Uterus (tissue), 4 donors: Measurements from ENCODE around the gene CCDC171. TPM values are rescaled to one million over a fixed set of nuclear protein-coding genes. Genes with fewer than 3 reads are reported as not detected.

Experiments used
- DNase-seq, 2 donors: peaks; one replicate each; pipeline ENCODE4 v3.0.0-alpha.2; 2019 to 2020
- H3K27ac ChIP-seq, 2 donors: fragments of 200-600 bp; sonication (generic); 1 replicate in 1 of 2; 2 replicates in 1 of 2; pipeline ENCODE4 v1.5.1; 2016 to 2018
- H3K27me3 ChIP-seq, 2 donors: fragments of 200-600 bp; sonication (generic); one replicate each; pipeline ENCODE4 v1.5.1; 2018 to 2019; ENCODE audit warnings: control low read depth in 1 of 2
- H3K36me3 ChIP-seq, 2 donors: fragments of 200-600 bp; sonication (generic); one replicate each; pipeline ENCODE4 v1.5.1; 2019; ENCODE audit warnings: control low read depth in 1 of 2
- H3K4me1 ChIP-seq, 2 donors: fragments of 200-600 bp; sonication (generic); one replicate each; pipeline ENCODE4 v1.5.1; 2018 to 2019; ENCODE audit warnings: control low read depth in 1 of 2
- H3K4me3 ChIP-seq, 2 donors: fragments of 200-600 bp; sonication (generic); 1 replicate in 1 of 2; 2 replicates in 1 of 2; pipeline ENCODE4 v1.5.1; 2018 to 2019; ENCODE audit warnings: mild to moderate bottlenecking in 1 of 2
- H3K9me3 ChIP-seq, 2 donors: fragments of 200-600 bp; sonication (generic); one replicate each; pipeline ENCODE4 v1.5.1; 2019; ENCODE audit warnings: control low read depth in 1 of 2
- CTCF ChIP-seq, 4 experiments: fragments of 200-600 bp in 2 of 4; fragments of 450-650 bp in 2 of 4; sonication (generic) in 2 of 4; IDR thresholded peaks; one replicate each; pipeline ENCODE4 v1.5.1; 2016 to 2019; ENCODE audit warnings: antibody characterized with exemption in 4 of 4, mild to moderate bottlenecking in 2 of 4, moderate library complexity in 1 of 4
- POLR2A ChIP-seq, 2 donors: fragments of 450-650 bp; IDR thresholded peaks; one replicate each; pipeline ENCODE4 v1.6.1; 2016; ENCODE audit warnings: antibody characterized with exemption in 2 of 2, mild to moderate bottlenecking in 1 of 2, moderate library complexity in 1 of 2
- intact Hi-C: fragments of 100-400 bp; cut with DNase I; formaldehyde crosslinking; loops from one replicate; pipeline ENCODE4 v1.15.1; 2023; ENCODE audit warnings: low total_unique reads
- total RNA-seq, 4 donors: library from RNA; depleted of rRNA in 3 of 4; stranded (reverse); fragments of >200 nt in 3 of 4; gene quantifications; one replicate each; pipeline versions ENCODE4 v1.1.0 to v1.2.4, GENCODE V29; 2014 to 2023
- donor health status: DM: yes; HTN: yes; CAD: no.

Gene CCDC171
- total RNA-seq, 4 donors from 2014 or later = 15.6 to 45.6 (median 26.4) TPM

GRCh38 chr9:15909297-15909696 is 356.5 kb downstream of the CCDC171 start:
- no peaks in the 10 kb centered on the region for H3K4me1 ChIP-seq
- H3K36me3 ChIP-seq = no peaks in the 10 kb centered on the region
- no peak overlapping the region for H3K4me3 ChIP-seq
- DNase-seq = peak; percentile 25 to 39
- H3K27ac ChIP-seq = peak overlapping the region in 1 of 2 donors; percentile 0
- intact Hi-C loops = no loop called here
- TF ChIP-seq CTCF (IDR thresholded peaks at IDR 0.05) (no peak), POLR2A (IDR thresholded peaks at IDR 0.05) (no peak)
- no peaks in the 10 kb centered on the region for H3K27me3 ChIP-seq
- H3K9me3 ChIP-seq = no peaks in the 10 kb centered on the region

- no peak for DNase-seq
- no peaks in the 10 kb centered on the region for H3K36me3 ChIP-seq
- no peak overlapping the region for H3K27ac ChIP-seq
- intact Hi-C loops = no loop called here
- no peak for TF ChIP-seq CTCF (IDR thresholded peaks at IDR 0.05)
- TF ChIP-seq POLR2A (IDR thresholded peaks at IDR 0.05) = no peak
- H3K9me3 ChIP-seq = no peaks in the 10 kb centered on the region
- no peaks in the 10 kb centered on the region for H3K27me3 ChIP-seq
- no peak overlapping the region for H3K4me3 ChIP-seq
- H3K4me1 ChIP-seq = no peaks in the 10 kb centered on the region
Measured at GRCh38 chr9:15915711-15916110, 362.9 kb downstream of the CCDC171 start.

GRCh38 chr9:15927161-15927560 is 374.3 kb downstream of the CCDC171 start:
- Histone ChIP-seq H3K27ac (peak overlapping the region; percentile 11 to 14), H3K4me3 (no peak overlapping the region), H3K9me3 (no peaks in the 10 kb centered on the region), H3K4me1 (no peaks in the 10 kb centered on the region), H3K27me3 (no peaks in the 10 kb centered on the region), H3K36me3 (no peaks in the 10 kb centered on the region)
- intact Hi-C loops = no loop called here
- no peak for DNase-seq
- TF ChIP-seq CTCF (IDR thresholded peaks at IDR 0.05) (no peak), POLR2A (IDR thresholded peaks at IDR 0.05) (no peak)

- H3K27ac ChIP-seq = peak overlapping the region; percentile 45 to 63
- no peaks in the 10 kb centered on the region for H3K36me3 ChIP-seq
- no peaks in the 10 kb centered on the region for H3K9me3 ChIP-seq
- intact Hi-C loops = no loop called here
- H3K4me1 ChIP-seq = no peaks in the 10 kb centered on the region
- TF ChIP-seq CTCF (IDR thresholded peaks at IDR 0.05) = no peak
- TF ChIP-seq POLR2A (IDR thresholded peaks at IDR 0.05) = no peak
- DNase-seq = no peak
- no peaks in the 10 kb centered on the region for H3K27me3 ChIP-seq
- H3K4me3 ChIP-seq = no peak overlapping the region
Measured at GRCh38 chr9:15935661-15936305, 382.9 kb downstream of the CCDC171 start.

- Histone ChIP-seq H3K36me3 (no peaks in the 10 kb centered on the region), H3K27ac (peak overlapping the region; percentile 45 to 63), H3K27me3 (no peaks in the 10 kb centered on the region), H3K4me3 (no peak overlapping the region), H3K9me3 (no peaks in the 10 kb centered on the region), H3K4me1 (no peaks in the 10 kb centered on the region)
- no peak for TF ChIP-seq CTCF (IDR thresholded peaks at IDR 0.05)
- TF ChIP-seq POLR2A (IDR thresholded peaks at IDR 0.05) = no peak
- intact Hi-C loops = no loop called here
- DNase-seq = peak in 1 of 2 donors; percentile 16
Measured at GRCh38 chr9:15936306-15936921, 383.6 kb downstream of the CCDC171 start.
